ENCODE measurements around the gene THTPA.

The THTPA gene

DNA sequence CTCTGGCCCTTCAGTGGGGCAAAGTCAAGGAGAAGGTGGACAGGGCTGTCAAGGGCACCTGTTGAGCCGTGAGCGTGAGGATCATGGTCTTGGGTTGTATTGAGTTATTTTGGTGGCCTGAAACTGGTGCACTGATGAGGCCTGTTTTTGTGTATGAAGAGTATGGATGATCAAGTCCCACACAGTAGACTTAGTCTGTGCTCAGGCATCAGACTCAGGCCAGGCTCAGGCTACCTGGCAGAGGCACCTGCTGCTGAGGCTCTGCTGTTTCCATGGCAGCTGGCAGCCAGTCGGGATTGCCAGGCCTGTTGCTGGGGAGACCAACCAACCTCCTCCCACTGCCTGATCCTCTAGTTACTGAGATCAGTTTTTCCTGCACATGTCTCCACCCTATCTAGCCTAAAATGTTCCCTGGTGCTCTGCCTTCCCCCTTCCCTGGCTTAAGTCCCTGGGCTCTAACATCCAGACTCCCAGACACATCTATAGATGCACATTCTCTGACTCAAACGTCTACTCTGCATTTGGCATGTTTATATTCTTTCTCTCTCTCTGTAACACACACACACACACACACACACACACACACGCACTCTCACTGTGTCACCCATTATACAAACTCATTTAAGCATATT lies 17.4 kb downstream of the THTPA start:
- in situ Hi-C loops (cut with HindIII; ENCODE audit: low pct_ligation_motif_present, low sequenced_read_pairs) = no loop called here
- Histone ChIP-seq H3K4me3 (ENCODE audit: low read depth, low read length) (no peak overlapping the region), H3K27ac (no peak overlapping the region), H3K36me3 (replicated peaks) (no peaks in the 10 kb centered on the region), H3K27me3 (replicated peaks) (peaks cover 32% of the 10 kb centered on the region)
- TF ChIP-seq CTCF (IDR thresholded peaks at IDR 0.05; ENCODE audit: low read depth, low read length, missing control alignments) = no peak
- DNase-seq = no peak

GRCh38 chr14:23577004-23577681 lies 21.1 kb downstream of the THTPA start:
- no peak for DNase-seq
- Histone ChIP-seq H3K4me3 (ENCODE audit: low read depth, low read length) (no peak overlapping the region), H3K27ac (no peak overlapping the region), H3K27me3 (replicated peaks) (peaks cover 44% of the 10 kb centered on the region), H3K36me3 (replicated peaks) (no peaks in the 10 kb centered on the region)
- in situ Hi-C loops (cut with HindIII; ENCODE audit: low pct_ligation_motif_present, low sequenced_read_pairs) = no loop called here
- TF ChIP-seq CTCF (IDR thresholded peaks at IDR 0.05; ENCODE audit: low read depth, low read length, missing control alignments) = no peak

- no peak for DNase-seq
- H3K27ac ChIP-seq = no peak overlapping the region
- peaks cover 44% of the 10 kb centered on the region for H3K27me3 ChIP-seq (replicated peaks)
- no peaks in the 10 kb centered on the region for H3K36me3 ChIP-seq (replicated peaks)
- in situ Hi-C loops (cut with HindIII; ENCODE audit: low pct_ligation_motif_present, low sequenced_read_pairs) = no loop called here
- H3K4me3 ChIP-seq (ENCODE audit: low read depth, low read length) = no peak overlapping the region
- TF ChIP-seq CTCF (IDR thresholded peaks at IDR 0.05; ENCODE audit: low read depth, low read length, missing control alignments) = no peak
Observed at GRCh38 chr14:23577710-23578392, 21.8 kb downstream of the THTPA start.

DNA sequence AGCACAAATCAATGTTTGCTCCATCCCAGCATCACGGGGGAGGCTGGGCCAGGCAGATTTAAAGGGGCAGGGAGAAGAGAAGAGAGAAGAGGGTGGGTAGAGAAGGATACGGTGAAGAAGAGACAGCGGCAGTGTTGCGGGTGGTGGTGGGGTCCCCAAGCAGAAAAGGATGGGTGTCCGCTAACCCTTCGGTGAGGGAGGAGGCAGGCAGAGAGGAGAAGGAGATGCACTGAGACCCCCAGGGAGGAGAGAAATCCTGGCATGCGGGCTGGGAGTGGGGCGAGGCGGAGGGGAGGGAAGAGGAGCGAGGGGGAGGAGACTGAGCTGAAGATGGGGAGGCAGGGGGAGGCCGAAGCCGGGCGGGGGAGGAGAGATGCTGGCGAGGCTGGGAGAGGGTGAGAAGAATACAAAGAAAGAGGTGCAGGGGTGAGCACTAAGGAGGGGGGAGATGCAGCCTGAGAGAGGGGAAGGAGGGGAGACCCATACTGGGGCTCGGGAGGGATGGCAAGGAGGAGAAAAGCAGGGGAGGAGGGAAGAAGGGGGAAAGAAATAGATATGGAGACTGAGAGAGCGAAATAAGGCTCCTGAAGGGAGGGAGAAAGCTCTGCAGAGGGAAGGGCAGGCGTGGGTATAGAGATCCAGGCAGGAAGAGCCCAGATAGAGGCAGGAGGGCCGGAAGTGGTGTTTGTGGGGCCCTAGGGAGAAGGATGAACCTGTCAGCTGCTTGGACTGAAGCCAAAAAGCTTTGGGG lies 22.7 kb downstream of the THTPA start, which contains the start of gene JPH4:
Gene JPH4, minus strand, starts transcription at position 231 of the 751 bp plus-strand sequence. CDS start 1,337 bp downstream, outside the sequence.
- Histone ChIP-seq H3K27ac (no peak within 1 kb of the TSS), H3K36me3 (replicated peaks) (no peaks in the 10 kb centered on the region), H3K4me3 (ENCODE audit: low read depth, low read length) (no peak within 1 kb of the TSS), H3K27me3 (replicated peaks) (peaks cover 44% of the 10 kb centered on the region)
- no peak for DNase-seq
- in situ Hi-C loops (cut with HindIII; ENCODE audit: low pct_ligation_motif_present, low sequenced_read_pairs) = no loop called here
- no peak for TF ChIP-seq CTCF (IDR thresholded peaks at IDR 0.05; ENCODE audit: low read depth, low read length, missing control alignments)

GRCh38 chr14:23579311-23579630 lies 23.2 kb downstream of the THTPA start:
- no peak overlapping the region for H3K27ac ChIP-seq
- DNase-seq = no peak
- TF ChIP-seq CTCF (IDR thresholded peaks at IDR 0.05; ENCODE audit: low read depth, low read length, missing control alignments) = no peak
- no peaks in the 10 kb centered on the region for H3K36me3 ChIP-seq (replicated peaks)
- no peak overlapping the region for H3K4me3 ChIP-seq (ENCODE audit: low read depth, low read length)
- in situ Hi-C loops (cut with HindIII; ENCODE audit: low pct_ligation_motif_present, low sequenced_read_pairs) = no loop called here
- H3K27me3 ChIP-seq (replicated peaks) = peaks cover 44% of the 10 kb centered on the region
